ENCODE measurements around the gene SORCS2.

DNA sequence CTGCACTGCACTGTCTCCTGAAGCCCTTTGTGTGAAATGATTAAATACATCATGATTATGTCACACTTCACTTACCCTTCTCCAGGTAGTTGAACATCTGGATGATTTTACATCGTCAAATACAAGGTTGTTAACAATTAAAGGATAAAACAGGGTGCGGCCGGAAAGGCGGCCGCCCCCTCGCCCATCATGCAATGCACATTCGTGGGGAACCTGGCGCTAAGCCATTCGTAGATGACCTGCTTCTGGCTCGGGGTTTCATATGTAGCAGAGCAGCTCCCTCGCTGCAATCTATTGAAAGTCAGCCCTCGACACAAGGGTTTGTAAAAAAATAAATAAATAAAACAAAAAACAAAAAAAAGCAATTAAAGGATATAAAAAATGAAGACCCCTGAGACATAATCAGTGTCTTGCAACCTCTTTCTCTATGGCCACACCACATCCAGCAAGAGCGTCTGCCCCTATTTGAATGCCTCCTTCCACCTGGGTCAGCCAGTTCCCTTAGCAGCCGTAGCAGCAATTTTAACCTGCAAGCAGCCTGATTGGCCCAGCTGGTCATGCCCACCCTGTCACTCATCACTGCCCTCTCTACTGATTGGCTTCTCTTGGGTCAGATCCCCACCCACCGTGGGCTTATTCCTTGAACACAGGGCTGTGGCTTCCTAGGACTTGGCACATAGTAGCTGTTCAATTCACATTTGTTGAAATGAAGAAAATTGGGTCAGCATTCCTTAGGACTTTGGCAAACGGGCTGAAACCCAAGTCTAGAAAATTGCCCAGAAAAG, 390.2 kb downstream of the SORCS2 start:
- no peak for TF ChIP-seq ELF4 (IDR thresholded peaks at IDR 0.05)
- TF ChIP-seq, protein P1, sequence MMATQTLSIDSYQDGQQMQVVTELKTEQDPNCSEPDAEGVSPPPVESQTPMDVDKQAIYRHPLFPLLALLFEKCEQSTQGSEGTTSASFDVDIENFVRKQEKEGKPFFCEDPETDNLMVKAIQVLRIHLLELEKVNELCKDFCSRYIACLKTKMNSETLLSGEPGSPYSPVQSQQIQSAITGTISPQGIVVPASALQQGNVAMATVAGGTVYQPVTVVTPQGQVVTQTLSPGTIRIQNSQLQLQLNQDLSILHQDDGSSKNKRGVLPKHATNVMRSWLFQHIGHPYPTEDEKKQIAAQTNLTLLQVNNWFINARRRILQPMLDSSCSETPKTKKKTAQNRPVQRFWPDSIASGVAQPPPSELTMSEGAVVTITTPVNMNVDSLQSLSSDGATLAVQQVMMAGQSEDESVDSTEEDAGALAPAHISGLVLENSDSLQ (IDR thresholded peaks at IDR 0.05), result peak; percentile 87
- TF ChIP-seq SP1 (IDR thresholded peaks at IDR 0.05), result no peak
- no peak for TF ChIP-seq ZNF384 (IDR thresholded peaks at IDR 0.05)
- TF ChIP-seq TARDBP (IDR thresholded peaks at IDR 0.05), result no peak
- TF ChIP-seq SUZ12 (IDR thresholded peaks at IDR 0.05), result no peak
- no peak for TF ChIP-seq BHLHE40 (IDR thresholded peaks at IDR 0.05; ENCODE audit: borderline replicate concordance)
- TF ChIP-seq HDGF (IDR thresholded peaks at IDR 0.05; ENCODE audit: borderline replicate concordance), result no peak
- TF ChIP-seq FOXM1 (IDR thresholded peaks at IDR 0.05; ENCODE audit: borderline replicate concordance), result no peak
- TF ChIP-seq L3MBTL2 (conservative IDR thresholded peaks at IDR 0.05), result no peak
